Neural cell (in vitro differentiated cells): ENCODE data around the gene MID1.

Source experiments
- EP300 ChIP-seq: fragments of 450-650 bp; conservative IDR thresholded peaks from 2 replicates; pipeline ENCODE4 v1.6.1; 2014; ENCODE audit warnings: antibody characterized with exemption, mild to moderate bottlenecking, moderate library complexity; ENCODE audit not compliant: poor library complexity, severe bottlenecking
- EZH2 ChIP-seq: fragments of 200-600, 300-800 bp; shearing (Covaris generic), sonication (generic); IDR thresholded peaks from 2 replicates; pipeline ENCODE4 v1.6.1; 2014; ENCODE audit warnings: antibody characterized with exemption, low read length, borderline replicate concordance, mild to moderate bottlenecking; ENCODE audit not compliant: insufficient read depth, poor library complexity, severe bottlenecking
- POLR2AphosphoS5 ChIP-seq: IDR thresholded peaks from 2 replicates; pipeline ENCODE4 v1.6.1; 2012
- RAD21 ChIP-seq: fragments of 450-650 bp; conservative IDR thresholded peaks from 2 replicates; pipeline ENCODE4 v1.6.1; 2014; ENCODE audit warnings: antibody characterized with exemption, mild to moderate bottlenecking, moderate library complexity
- SMC3 ChIP-seq: fragments of 450-650 bp; conservative IDR thresholded peaks from 2 replicates; pipeline ENCODE4 v1.6.1; 2014; ENCODE audit warnings: antibody characterized with exemption, mild to moderate bottlenecking, moderate library complexity; ENCODE audit not compliant: poor library complexity
- TAF1 ChIP-seq: IDR thresholded peaks from 2 replicates; pipeline ENCODE4 v1.6.1; 2012; ENCODE audit warnings: low read depth
- TF ChIP-seq, protein P1 (sequence below): fragments of 450-650 bp; IDR thresholded peaks from 2 replicates; pipeline ENCODE4 v1.5.1; 2014; ENCODE audit warnings: antibody characterized with exemption, mild to moderate bottlenecking, moderate library complexity; ENCODE audit not compliant: poor library complexity, severe bottlenecking
- TF ChIP-seq, protein P2 (sequence below): IDR thresholded peaks from 2 replicates; pipeline ENCODE4 v1.6.1; 2012; ENCODE audit warnings: borderline replicate concordance

GRCh38 chrX:10514891-10515290, 105.5 kb downstream of the MID1 start:
- TF ChIP-seq, protein P1, sequence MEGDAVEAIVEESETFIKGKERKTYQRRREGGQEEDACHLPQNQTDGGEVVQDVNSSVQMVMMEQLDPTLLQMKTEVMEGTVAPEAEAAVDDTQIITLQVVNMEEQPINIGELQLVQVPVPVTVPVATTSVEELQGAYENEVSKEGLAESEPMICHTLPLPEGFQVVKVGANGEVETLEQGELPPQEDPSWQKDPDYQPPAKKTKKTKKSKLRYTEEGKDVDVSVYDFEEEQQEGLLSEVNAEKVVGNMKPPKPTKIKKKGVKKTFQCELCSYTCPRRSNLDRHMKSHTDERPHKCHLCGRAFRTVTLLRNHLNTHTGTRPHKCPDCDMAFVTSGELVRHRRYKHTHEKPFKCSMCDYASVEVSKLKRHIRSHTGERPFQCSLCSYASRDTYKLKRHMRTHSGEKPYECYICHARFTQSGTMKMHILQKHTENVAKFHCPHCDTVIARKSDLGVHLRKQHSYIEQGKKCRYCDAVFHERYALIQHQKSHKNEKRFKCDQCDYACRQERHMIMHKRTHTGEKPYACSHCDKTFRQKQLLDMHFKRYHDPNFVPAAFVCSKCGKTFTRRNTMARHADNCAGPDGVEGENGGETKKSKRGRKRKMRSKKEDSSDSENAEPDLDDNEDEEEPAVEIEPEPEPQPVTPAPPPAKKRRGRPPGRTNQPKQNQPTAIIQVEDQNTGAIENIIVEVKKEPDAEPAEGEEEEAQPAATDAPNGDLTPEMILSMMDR: no peak
- TF ChIP-seq TAF1: no peak
- TF ChIP-seq RAD21: no peak
- TF ChIP-seq EP300: no peak
- no peak for TF ChIP-seq POLR2AphosphoS5
- TF ChIP-seq, protein P2, sequence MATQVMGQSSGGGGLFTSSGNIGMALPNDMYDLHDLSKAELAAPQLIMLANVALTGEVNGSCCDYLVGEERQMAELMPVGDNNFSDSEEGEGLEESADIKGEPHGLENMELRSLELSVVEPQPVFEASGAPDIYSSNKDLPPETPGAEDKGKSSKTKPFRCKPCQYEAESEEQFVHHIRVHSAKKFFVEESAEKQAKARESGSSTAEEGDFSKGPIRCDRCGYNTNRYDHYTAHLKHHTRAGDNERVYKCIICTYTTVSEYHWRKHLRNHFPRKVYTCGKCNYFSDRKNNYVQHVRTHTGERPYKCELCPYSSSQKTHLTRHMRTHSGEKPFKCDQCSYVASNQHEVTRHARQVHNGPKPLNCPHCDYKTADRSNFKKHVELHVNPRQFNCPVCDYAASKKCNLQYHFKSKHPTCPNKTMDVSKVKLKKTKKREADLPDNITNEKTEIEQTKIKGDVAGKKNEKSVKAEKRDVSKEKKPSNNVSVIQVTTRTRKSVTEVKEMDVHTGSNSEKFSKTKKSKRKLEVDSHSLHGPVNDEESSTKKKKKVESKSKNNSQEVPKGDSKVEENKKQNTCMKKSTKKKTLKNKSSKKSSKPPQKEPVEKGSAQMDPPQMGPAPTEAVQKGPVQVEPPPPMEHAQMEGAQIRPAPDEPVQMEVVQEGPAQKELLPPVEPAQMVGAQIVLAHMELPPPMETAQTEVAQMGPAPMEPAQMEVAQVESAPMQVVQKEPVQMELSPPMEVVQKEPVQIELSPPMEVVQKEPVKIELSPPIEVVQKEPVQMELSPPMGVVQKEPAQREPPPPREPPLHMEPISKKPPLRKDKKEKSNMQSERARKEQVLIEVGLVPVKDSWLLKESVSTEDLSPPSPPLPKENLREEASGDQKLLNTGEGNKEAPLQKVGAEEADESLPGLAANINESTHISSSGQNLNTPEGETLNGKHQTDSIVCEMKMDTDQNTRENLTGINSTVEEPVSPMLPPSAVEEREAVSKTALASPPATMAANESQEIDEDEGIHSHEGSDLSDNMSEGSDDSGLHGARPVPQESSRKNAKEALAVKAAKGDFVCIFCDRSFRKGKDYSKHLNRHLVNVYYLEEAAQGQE: no peak
- TF ChIP-seq SMC3: no peak
- TF ChIP-seq EZH2: no peak
